NCI-H748 treated with DMSO at 0.1 percent for 48 hours (cell line): ENCODE data around the gene POMT2.

Experiments
- DNase-seq: peaks from one replicate; lab custom pipeline; 2025; lab: John Stamatoyannopoulos, UW

POMT2 gene

GRCh38 chr14:77240336-77240915, 80.3 kb downstream of the POMT2 start:
- DNase-seq: no peak

- DNase-seq: no peak
These were observed 81.3 kb downstream of the POMT2 start for GRCh38 chr14:77239412-77239811.

DNA sequence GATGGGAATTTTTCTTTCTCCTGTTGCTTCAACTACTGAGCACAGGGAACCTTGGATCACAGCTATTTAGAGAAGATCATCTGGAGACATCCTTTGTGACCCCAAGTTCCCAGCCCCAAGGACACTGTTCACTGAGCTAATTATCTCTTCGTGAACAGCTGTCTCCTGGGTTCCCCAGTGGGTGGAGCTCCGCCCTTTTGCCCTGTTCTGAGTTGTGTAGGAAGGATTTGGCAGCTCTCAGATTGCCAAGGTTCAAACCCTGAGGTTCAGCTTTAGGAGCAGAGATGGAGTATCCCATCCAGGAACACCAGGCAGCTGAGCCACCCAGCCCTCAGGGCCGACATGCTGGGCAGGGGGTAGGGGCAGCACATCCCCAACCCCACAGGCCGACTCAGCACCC, 81.7 kb downstream of the POMT2 start:
- DNase-seq: no peak

DNA sequence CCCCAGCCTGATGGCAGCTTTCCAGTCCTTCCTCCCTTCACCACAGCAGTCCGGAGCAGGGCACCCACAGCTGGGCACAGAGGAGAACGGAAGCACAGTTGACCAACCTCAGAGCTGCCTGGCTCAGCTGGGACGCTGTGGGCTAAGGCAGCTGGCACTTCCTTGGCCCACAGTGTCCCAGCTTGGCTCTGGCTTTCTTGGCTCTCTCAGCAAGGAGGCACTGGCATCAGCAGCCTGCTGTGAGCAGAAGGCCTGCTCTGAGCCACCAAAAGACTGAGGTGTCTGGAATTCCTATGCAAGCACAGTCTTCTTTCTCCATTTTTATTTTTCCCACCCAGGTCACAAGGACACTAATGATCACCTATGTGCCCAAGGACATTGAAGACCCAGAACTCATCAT, 82.3 kb downstream of the POMT2 start:
- DNase-seq: no peak

DNA sequence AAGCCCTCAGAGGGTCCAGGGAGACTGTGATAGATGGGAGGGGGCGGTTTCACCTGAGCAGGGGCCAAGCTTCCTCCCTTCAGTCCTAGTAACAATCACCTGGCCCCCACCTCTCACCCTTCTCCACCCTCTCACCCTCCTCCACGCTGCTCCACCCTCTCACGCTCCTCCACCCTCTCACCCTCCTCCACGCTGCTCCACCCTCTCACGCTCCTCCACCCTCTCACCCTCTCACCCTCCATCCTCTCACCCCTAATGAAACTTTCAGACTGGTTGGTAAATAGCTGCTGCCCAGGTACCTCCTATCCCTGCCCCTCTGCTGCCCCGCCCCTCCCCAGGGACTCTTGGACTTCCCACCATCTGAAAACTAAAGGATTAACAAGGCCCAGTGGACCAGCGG, 83.9 kb downstream of the POMT2 start:
- no peak for DNase-seq

GRCh38 chr14:77231721-77232120, 89.0 kb downstream of the POMT2 start:
- no peak for DNase-seq

DNA sequence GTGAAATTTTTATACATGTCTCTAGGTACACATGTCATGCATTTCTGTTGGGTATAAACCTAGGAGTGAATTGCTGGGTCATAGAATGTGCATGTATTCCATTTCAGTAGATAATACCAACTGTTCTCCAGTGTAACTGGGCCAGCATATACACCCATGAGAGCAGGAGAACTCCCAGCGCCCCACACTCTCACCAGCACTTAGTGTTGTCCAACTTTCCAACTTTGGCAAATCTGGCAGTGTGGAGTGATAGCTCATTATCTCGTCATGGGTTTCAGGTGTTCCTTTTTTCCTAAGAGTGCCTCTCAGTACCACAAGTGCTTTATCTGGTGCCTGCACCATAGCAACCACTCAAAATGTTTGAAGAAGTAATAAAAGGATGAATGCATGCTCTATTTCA, 89.8 kb downstream of the POMT2 start:
- no peak for DNase-seq

DNA sequence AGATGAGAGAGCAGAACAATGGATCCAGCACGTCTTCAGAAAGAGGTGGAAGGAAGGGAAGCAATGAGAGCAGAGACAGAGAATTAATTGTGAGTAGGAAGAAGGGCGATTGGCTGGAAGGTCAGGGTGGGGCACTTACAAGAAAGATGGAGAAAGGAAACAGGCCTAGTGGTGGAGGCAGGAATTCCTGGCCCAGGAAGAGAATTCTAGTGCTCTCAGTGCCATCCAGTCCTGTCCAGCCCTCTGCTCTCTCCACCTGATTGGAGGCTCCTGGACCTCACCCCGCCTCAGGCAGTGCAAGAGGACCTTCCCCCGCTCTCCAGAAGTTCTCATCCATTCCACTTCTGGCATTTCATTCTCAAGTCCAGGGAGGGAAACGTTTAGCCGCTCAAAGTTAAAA, 92.6 kb downstream of the POMT2 start:
- DNase-seq: no peak

DNA sequence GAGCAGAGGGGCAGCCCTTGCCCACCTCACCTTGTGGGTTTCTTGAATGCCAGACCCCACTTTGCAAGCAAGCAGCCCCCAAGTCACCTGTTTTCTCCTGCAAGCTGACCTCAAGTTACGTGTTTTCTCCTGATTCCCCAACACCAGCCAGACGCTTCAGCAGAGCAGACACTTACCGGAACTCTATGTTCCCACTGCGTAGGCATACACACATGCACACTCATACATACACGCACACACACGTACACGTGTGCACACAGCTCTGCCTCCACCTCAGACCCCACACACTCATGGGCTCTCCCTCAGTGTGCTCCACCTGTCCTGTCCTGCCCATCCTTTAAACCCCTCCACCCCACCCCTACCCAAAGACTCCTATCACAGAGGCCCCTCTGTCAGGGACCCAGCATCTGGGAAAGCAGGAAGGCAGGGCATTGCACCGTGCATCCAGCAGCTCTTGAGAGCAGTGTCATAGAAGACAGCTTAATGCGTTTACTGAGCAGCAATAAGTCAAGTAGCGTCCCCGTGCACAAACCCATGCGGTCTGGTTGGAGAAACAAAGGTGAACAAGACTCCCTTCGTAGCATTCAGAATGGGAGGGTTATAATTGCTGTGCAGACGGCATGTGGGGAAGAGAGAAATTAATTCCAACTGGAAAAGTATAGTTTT, 94.7 kb downstream of the POMT2 start:
- no peak for DNase-seq

- no peak for DNase-seq
These were observed 95.4 kb downstream of the POMT2 start for GRCh38 chr14:77225254-77225653.
